Suprapubic skin (tissue), 4 donors: ENCODE results near the gene DDX23. TPM values are rescaled to one million over a fixed set of nuclear protein-coding genes. Genes with fewer than 3 reads are reported as not detected.

ENCODE experiments used
- DNase-seq, 2 donors: peaks; one replicate each; pipeline ENCODE4 v3.0.0-alpha.2; 2019; ENCODE audit warnings: low spot score in 2 of 2
- H3K27ac ChIP-seq: fragments of 200-600 bp; sonication (generic); one replicate; pipeline ENCODE4 v1.5.1; 2019
- H3K27me3 ChIP-seq: fragments of 200-600 bp; sonication (generic); one replicate; pipeline ENCODE4 v1.5.1; 2019
- H3K36me3 ChIP-seq: fragments of 200-600 bp; sonication (generic); one replicate; pipeline ENCODE4 v1.5.1; 2019
- H3K4me1 ChIP-seq: fragments of 200-600 bp; sonication (generic); one replicate; pipeline ENCODE4 v1.5.1; 2019
- H3K4me3 ChIP-seq: fragments of 200-600 bp; sonication (generic); one replicate; pipeline ENCODE4 v1.5.1; 2019; ENCODE audit warnings: mild to moderate bottlenecking
- H3K9me3 ChIP-seq: fragments of 200-600 bp; sonication (generic); one replicate; pipeline ENCODE4 v1.5.1; 2019
- EP300 ChIP-seq: sonication (generic); formaldehyde crosslinking; IDR thresholded peaks from one replicate; pipeline ENCODE4 v1.6.1; 2017; ENCODE audit warnings: antibody characterized with exemption
- POLR2A ChIP-seq, 2 donors: fragments of 450-650 bp; IDR thresholded peaks; one replicate each; pipeline ENCODE4 v1.6.1; 2017; ENCODE audit warnings: antibody characterized with exemption in 2 of 2, mild to moderate bottlenecking in 2 of 2, moderate library complexity in 2 of 2
- POLR2AphosphoS5 ChIP-seq, 3 donors: sonication (generic); formaldehyde crosslinking; IDR thresholded peaks; one replicate each; pipeline ENCODE4 v1.6.1; 2017; ENCODE audit warnings: antibody characterized with exemption in 3 of 3
- WGBS: methylation state at CpG from one replicate; pipeline ENCODE4 v1.1.5; 2018; 5-methylcytosine and 5-hydroxymethylcytosine counted together
- total RNA-seq, 4 donors: library from RNA; depleted of rRNA; stranded (reverse); fragments of >200 nt; gene quantifications; one replicate each; pipeline ENCODE4 v1.1.0, GENCODE V29; 2016
- TF ChIP-seq, protein P1 (sequence below), 2 donors: fragments of 200-600 bp in 1 of 2; fragments of 450-650 bp in 1 of 2; sonication (generic) in 1 of 2; IDR thresholded peaks; one replicate each; pipeline ENCODE4 v1.5.1; 2016 to 2019; ENCODE audit warnings: antibody characterized with exemption in 2 of 2, mild to moderate bottlenecking in 1 of 2, moderate library complexity in 1 of 2

Gene DDX23
- total RNA-seq = 100 to 1,000 TPM in 1 of 4 donors, 10 to 100 TPM in 3; 55.0 to 125 (median 62.2) TPM

DNA sequence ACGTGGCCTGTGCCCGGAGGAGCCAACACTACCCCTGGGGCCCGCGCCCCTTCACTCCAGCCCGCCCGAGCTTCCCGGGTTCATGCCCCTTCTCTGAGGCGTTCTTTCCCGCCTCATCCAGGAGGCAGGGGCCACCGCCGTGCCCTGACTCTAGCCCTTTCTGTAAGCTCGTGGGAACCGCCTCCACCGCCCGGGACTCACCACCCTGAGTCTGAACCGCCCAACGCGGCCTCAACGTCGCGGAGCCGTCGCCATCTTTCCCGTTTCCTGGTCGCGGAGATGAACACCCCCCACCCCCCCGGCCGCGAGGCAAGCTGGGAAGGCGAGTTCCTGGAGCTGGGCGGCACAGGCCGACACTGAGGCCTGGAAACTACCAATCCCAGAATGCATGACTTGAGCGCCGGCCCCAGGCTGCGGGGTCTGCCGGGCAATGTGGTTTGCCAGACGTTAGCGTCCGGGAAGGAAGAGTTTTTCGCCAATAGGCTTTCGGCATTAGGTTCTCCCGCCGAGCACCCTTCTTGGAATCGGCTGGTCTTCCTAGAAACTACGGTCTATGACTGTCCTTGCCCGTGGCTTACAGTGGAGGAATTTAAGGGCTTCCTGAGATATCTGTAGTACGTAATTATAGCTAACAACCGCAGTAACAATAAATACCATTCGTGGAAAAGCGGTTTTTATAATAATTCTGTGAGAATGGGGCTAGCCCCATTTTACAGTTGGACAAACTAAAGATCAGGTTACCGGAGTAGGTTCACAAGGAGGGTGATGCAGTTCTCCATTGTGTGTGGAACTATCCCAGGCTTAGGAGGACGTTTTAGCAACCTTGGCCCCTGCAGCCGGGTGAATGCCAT is at the start of gene DDX23:
TSS of gene DDX23 (minus strand) at position 281 of the 851 bp plus-strand sequence. CDS start 6,381 bp downstream, outside the sequence.
- 0% methylated on average over 38 of the region's 53 CpGs for WGBS
- TF ChIP-seq POLR2A (IDR thresholded peaks at IDR 0.05) = peak in 1 of 2 donors; percentile 61
- TF ChIP-seq, protein P1, sequence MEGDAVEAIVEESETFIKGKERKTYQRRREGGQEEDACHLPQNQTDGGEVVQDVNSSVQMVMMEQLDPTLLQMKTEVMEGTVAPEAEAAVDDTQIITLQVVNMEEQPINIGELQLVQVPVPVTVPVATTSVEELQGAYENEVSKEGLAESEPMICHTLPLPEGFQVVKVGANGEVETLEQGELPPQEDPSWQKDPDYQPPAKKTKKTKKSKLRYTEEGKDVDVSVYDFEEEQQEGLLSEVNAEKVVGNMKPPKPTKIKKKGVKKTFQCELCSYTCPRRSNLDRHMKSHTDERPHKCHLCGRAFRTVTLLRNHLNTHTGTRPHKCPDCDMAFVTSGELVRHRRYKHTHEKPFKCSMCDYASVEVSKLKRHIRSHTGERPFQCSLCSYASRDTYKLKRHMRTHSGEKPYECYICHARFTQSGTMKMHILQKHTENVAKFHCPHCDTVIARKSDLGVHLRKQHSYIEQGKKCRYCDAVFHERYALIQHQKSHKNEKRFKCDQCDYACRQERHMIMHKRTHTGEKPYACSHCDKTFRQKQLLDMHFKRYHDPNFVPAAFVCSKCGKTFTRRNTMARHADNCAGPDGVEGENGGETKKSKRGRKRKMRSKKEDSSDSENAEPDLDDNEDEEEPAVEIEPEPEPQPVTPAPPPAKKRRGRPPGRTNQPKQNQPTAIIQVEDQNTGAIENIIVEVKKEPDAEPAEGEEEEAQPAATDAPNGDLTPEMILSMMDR (IDR thresholded peaks at IDR 0.05) = no peak
- TF ChIP-seq POLR2AphosphoS5 (IDR thresholded peaks at IDR 0.05) = peak; percentile 9 to 70 (median 69)
- TF ChIP-seq EP300 = no peak
- Histone ChIP-seq H3K4me1 (peaks cover 30% of the 10 kb centered on the region), H3K9me3 (no peaks in the 10 kb centered on the region), H3K36me3 (no peaks in the 10 kb centered on the region), H3K4me3 (peak within 1 kb of the TSS; percentile 72), H3K27ac (peak within 1 kb of the TSS; percentile 85), H3K27me3 (no peaks in the 10 kb centered on the region)
- peak; percentile 96 to 97 for DNase-seq

DNA sequence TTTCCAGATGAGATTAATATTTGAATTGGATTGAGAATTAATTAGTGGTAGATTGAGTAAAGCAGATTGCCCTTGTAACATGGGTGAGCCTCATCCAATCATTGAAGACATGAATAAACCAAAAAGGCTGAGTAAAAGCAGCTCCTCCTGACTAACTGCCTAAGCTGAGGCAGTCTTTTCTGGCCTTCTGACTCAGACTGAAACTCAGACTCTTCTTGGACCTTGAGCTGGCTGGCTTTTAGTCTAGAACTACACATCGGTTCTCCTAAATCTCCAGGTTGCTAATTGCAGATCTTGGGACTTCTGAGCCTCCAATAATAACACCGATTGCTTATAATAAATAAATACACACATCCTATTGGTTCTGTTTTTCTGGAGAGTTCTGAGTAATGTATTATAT is 49.3 kb upstream of the DDX23 start:
- no peak for DNase-seq
- Histone ChIP-seq H3K27me3 (no peaks in the 10 kb centered on the region), H3K36me3 (no peaks in the 10 kb centered on the region), H3K4me1 (peaks cover 11% of the 10 kb centered on the region), H3K27ac (no peak overlapping the region), H3K4me3 (no peak overlapping the region), H3K9me3 (no peaks in the 10 kb centered on the region)
- no peak for TF ChIP-seq EP300
- TF ChIP-seq POLR2AphosphoS5 (IDR thresholded peaks at IDR 0.05) = no peak
- TF ChIP-seq POLR2A (IDR thresholded peaks at IDR 0.05) = no peak
- TF ChIP-seq, protein P1 (IDR thresholded peaks at IDR 0.05) = no peak
- WGBS = 91% methylated on average over 2 of the region's 2 CpGs

DNA sequence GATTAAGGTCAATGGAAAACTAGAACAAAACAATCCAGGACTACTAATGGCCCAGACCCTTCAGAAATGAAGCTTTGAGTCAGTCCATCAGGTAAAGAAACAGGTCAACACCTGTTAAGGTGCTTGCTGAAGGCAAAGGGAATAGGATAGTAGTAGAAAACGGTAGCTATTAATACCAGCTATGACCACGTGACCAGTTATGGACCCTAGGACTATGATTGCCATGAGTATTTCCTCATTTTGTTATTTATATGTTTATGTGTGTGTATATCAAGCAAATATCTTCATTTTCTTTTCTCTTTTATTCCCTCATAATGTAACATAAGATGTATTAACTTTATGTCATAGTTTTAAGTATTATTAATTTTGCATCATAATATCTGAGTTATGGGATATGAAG is 47.7 kb upstream of the DDX23 start:
- no peak for DNase-seq
- WGBS = 75% methylated on average over 2 of the region's 2 CpGs
- H3K4me1 ChIP-seq = peaks cover 11% of the 10 kb centered on the region
- no peaks in the 10 kb centered on the region for H3K27me3 ChIP-seq
- no peak overlapping the region for H3K27ac ChIP-seq
- H3K36me3 ChIP-seq = no peaks in the 10 kb centered on the region
- TF ChIP-seq POLR2AphosphoS5 (IDR thresholded peaks at IDR 0.05) = no peak
- TF ChIP-seq, protein P1 (IDR thresholded peaks at IDR 0.05) = no peak
- TF ChIP-seq POLR2A (IDR thresholded peaks at IDR 0.05) = no peak
- TF ChIP-seq EP300 = no peak
- no peaks in the 10 kb centered on the region for H3K9me3 ChIP-seq
- no peak overlapping the region for H3K4me3 ChIP-seq

DNA sequence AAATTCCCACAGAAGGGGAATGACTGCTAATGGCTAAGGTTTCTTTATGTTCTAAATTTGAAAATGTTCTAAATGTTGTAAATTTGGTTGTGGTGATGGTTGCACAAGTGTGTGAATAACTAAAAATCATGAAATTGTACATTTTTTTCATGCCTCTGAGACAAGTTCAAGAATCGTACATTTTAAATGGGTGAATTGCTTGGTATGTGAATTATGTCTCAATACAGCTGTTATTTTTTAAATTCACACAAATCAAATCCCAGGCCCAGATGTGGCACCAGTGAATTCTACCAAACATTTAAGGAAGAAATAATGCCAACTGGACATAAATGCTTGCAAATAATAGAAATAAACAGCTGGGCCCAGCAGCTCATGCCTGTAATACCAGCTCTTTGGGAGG is 42.3 kb upstream of the DDX23 start:
- 54% methylated on average over 1 of the region's 1 CpG for WGBS
- Histone ChIP-seq H3K36me3 (no peaks in the 10 kb centered on the region), H3K27ac (no peak overlapping the region), H3K4me3 (no peak overlapping the region), H3K27me3 (peaks cover 7% of the 10 kb centered on the region), H3K9me3 (no peaks in the 10 kb centered on the region), H3K4me1 (peaks cover 9% of the 10 kb centered on the region)
- DNase-seq = no peak
- TF ChIP-seq POLR2A (IDR thresholded peaks at IDR 0.05) (no peak), EP300 (no peak), POLR2AphosphoS5 (IDR thresholded peaks at IDR 0.05) (no peak)
- TF ChIP-seq, protein P1 (IDR thresholded peaks at IDR 0.05) = no peak

DNA sequence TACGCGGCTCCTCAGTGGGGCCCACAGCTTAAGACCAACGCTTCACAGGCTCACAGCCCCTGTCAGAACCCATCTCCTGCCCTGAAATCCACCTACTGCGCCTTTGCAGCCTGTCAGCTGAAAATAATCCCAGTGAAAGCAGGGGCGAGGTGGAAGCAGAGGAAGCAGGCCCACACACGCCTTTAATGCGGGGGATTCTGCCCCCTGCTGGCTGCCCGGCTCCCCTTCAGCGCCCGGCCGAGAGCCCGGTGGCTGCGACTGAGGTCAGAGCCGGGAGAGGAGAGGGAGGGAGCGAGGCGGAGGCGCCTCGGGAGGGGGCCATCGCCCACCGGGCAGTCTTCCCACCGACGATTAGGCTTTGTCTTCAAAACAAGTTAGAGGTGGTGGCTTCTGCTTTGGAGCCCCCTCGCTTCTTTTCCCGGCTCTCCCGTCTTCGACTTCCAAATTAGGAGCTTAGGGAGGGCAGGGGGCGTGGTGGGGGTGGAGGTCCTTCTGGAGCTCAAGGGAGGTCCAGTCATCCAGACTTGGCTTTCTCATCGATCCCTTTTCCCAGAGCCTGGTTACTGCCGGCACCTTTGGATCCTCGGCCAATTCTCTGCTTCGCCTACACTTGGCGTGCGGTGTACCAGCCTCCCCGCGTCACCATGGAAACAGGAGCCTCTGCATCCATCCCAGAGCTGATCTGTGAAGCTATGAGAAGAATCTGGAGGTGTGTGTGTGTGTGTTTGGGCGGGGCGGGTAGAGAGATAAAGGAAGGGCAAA is 38.9 kb upstream of the DDX23 start:
- no peaks in the 10 kb centered on the region for H3K36me3 ChIP-seq
- 7% methylated on average over 28 of the region's 37 CpGs for WGBS
- peaks cover 7% of the 10 kb centered on the region for H3K27me3 ChIP-seq
- H3K4me1 ChIP-seq = peaks cover 9% of the 10 kb centered on the region
- DNase-seq = peak; percentile 79 to 85
- H3K27ac ChIP-seq = no peak overlapping the region
- no peaks in the 10 kb centered on the region for H3K9me3 ChIP-seq
- no peak for TF ChIP-seq POLR2AphosphoS5 (IDR thresholded peaks at IDR 0.05)
- TF ChIP-seq, protein P1 (IDR thresholded peaks at IDR 0.05) = peak; percentile 65 to 90
- peak overlapping the region; percentile 32 for H3K4me3 ChIP-seq
